H1 (cell line): ENCODE measurements around the gene CD300E. TPM values are rescaled to one million over a fixed set of nuclear protein-coding genes. Genes with fewer than 3 reads are reported as not detected.
A peak's percentile ranks its signal among the peaks of the same experiment; 100 is the strongest.

Experiments
- CTCF ChIA-PET: fragments of 300-600 bp; sonication (Branson Sonifier 250); formaldehyde crosslinking; loops from one replicate; lab custom pipeline; 2021; ENCODE audit not compliant: partially characterized antibody; lab: Charles Lee
- POLR2A ChIA-PET: fragments of 300-600 bp; sonication (Branson Sonifier 250); formaldehyde crosslinking; loops from one replicate; lab custom pipeline; 2021; ENCODE audit warnings: inconsistent platforms; ENCODE audit not compliant: partially characterized antibody; lab: Charles Lee
- DNase-seq, 2 experiments: peaks; one replicate each; pipeline versions ENCODE4 v3.0.0 to v3.0.0-alpha.2; 2010 to 2022; ENCODE audit warnings: low spot score in 2 of 2, low read depth in 1 of 2, mixed read lengths in 1 of 2
- FAIRE-seq: peaks from 2 replicates; lab custom pipeline; 2011; peaks lifted over from hg19 to GRCh38; lab: Jason Lieb, UNC
- H2AFZ ChIP-seq: 2 replicates; pipeline ENCODE4 v1.8.1; 2012; ENCODE audit warnings: low read length, inconsistent platforms
- H2AK5ac ChIP-seq: 2 replicates; pipeline ENCODE4 v1.6.1; 2013; ENCODE audit warnings: low read depth, low read length
- H2BK120ac ChIP-seq: replicated peaks from 2 replicates; pipeline ENCODE3; 2013; ENCODE audit warnings: low read depth, low read length, inconsistent platforms
- H2BK12ac ChIP-seq: 2 replicates; pipeline ENCODE4 v1.6.1; 2013; ENCODE audit warnings: low read depth, low read length
- H2BK15ac ChIP-seq: 2 replicates; pipeline ENCODE4 v1.6.1; 2013; ENCODE audit warnings: low read length
- H2BK20ac ChIP-seq: 2 replicates; pipeline ENCODE4 v1.6.1; 2013; ENCODE audit warnings: low read length
- H2BK5ac ChIP-seq: 2 replicates; pipeline ENCODE4 v1.6.1; 2013; ENCODE audit warnings: low read depth, low read length
- H3K14ac ChIP-seq: 2 replicates; pipeline ENCODE4 v1.6.1; 2013; ENCODE audit warnings: inconsistent platforms; ENCODE audit not compliant: insufficient read length
- H3K18ac ChIP-seq: 2 replicates; pipeline ENCODE4 v1.6.1; 2013; ENCODE audit warnings: low read length; ENCODE audit errors: extremely low read depth
- H3K23ac ChIP-seq: 2 replicates; pipeline ENCODE4 v1.6.1; 2013; ENCODE audit warnings: inconsistent platforms; ENCODE audit not compliant: insufficient read length
- H3K23me2 ChIP-seq: 2 replicates; pipeline ENCODE4 v1.6.1; 2013; ENCODE audit warnings: low read depth, low read length
- H3K27ac ChIP-seq: 2 replicates; pipeline ENCODE4 v1.6.1; 2011; ENCODE audit warnings: low read depth, low read length, inconsistent platforms
- H3K27me3 ChIP-seq, 4 experiments: replicated peaks in 1 of 4; 1 replicate in 1 of 4; 2 replicates in 3 of 4; pipeline versions ENCODE4 v1.6.1 to v1.8.1; 2011 to 2013; ENCODE audit warnings: low read length in 3 of 4, mild to moderate bottlenecking in 3 of 4, inconsistent platforms in 2 of 4, mixed read lengths in 2 of 4, moderate library complexity in 1 of 4; ENCODE audit not compliant: control insufficient read depth in 3 of 4, insufficient read depth in 3 of 4; ENCODE audit errors: extremely low read depth in 1 of 4
- H3K36me3 ChIP-seq, 4 experiments: 2 replicates each; pipeline versions ENCODE4 v1.6.1 to v1.8.1; 2011 to 2013; ENCODE audit warnings: mild to moderate bottlenecking in 4 of 4, low read length in 3 of 4, moderate library complexity in 2 of 4, control low read depth in 1 of 4, inconsistent platforms in 1 of 4; ENCODE audit not compliant: insufficient read depth in 4 of 4, control insufficient read depth in 2 of 4
- H3K4ac ChIP-seq: replicated peaks from 2 replicates; pipeline ENCODE3; 2013; ENCODE audit warnings: low read length, low read depth, mixed read lengths, inconsistent platforms; ENCODE audit not compliant: insufficient read length
- H3K4me1 ChIP-seq, 4 experiments: replicated peaks in 1 of 4; 1 replicate in 1 of 4; 2 replicates in 3 of 4; pipeline versions ENCODE4 v1.6.1 to v1.8.1; 2011 to 2013; ENCODE audit warnings: low read length in 3 of 4, inconsistent platforms in 2 of 4, mixed read lengths in 1 of 4; ENCODE audit not compliant: insufficient read depth in 4 of 4, control insufficient read depth in 3 of 4
- H3K4me2 ChIP-seq, 2 experiments: 2 replicates each; pipeline versions ENCODE4 v1.6.1 to v1.8.1; 2011 to 2013; ENCODE audit warnings: low read depth in 2 of 2, low read length in 2 of 2, control low read depth in 1 of 2, inconsistent platforms in 1 of 2, mild to moderate bottlenecking in 1 of 2; ENCODE audit not compliant: insufficient read depth in 1 of 2
- H3K4me3 ChIP-seq, 4 experiments: fragments of 200-600, 300-600 bp in 1 of 4; sonication (generic), shearing (Covaris generic), sonication (Bioruptor Twin) in 1 of 4; 2 replicates each; pipeline versions ENCODE4 v1.5.1 to v1.8.1; 2011 to 2016; ENCODE audit warnings: low read length in 4 of 4, low read depth in 3 of 4, control low read depth in 2 of 4, inconsistent platforms in 2 of 4, mild to moderate bottlenecking in 2 of 4, mixed read lengths in 1 of 4, moderate library complexity in 1 of 4; ENCODE audit not compliant: insufficient read depth in 2 of 4; ENCODE audit errors: extremely low read depth in 1 of 4
- H3K56ac ChIP-seq: replicated peaks from 2 replicates; pipeline ENCODE3; 2013; ENCODE audit warnings: low read depth, mild to moderate bottlenecking, mixed read lengths, low read length, inconsistent platforms; ENCODE audit not compliant: insufficient read length
- H3K79me1 ChIP-seq: 2 replicates; pipeline ENCODE4 v1.6.1; 2013; ENCODE audit warnings: low read depth, low read length, control low read depth
- H3K79me2 ChIP-seq, 2 experiments: 2 replicates each; pipeline versions ENCODE4 v1.6.1 to v1.8.1; 2012 to 2013; ENCODE audit warnings: low read length in 2 of 2, mild to moderate bottlenecking in 2 of 2, inconsistent platforms in 1 of 2; ENCODE audit not compliant: insufficient read depth in 2 of 2, control insufficient read depth in 1 of 2
- H3K9ac ChIP-seq, 4 experiments: replicated peaks in 1 of 4; 1 replicate in 1 of 4; 2 replicates in 3 of 4; pipeline versions ENCODE4 v1.6.1 to v1.8.1; 2011 to 2013; ENCODE audit warnings: low read depth in 3 of 4, low read length in 3 of 4, control low read depth in 2 of 4, mild to moderate bottlenecking in 2 of 4, moderate library complexity in 2 of 4, inconsistent platforms in 1 of 4; ENCODE audit errors: extremely low read depth in 1 of 4
- H3K9me3 ChIP-seq, 2 experiments: 2 replicates each; pipeline versions ENCODE4 v1.6.1 to v1.8.1; 2012 to 2013; ENCODE audit warnings: mild to moderate bottlenecking in 2 of 2, moderate library complexity in 2 of 2, control low read depth in 1 of 2, inconsistent platforms in 1 of 2, low read depth in 1 of 2, low read length in 1 of 2, mixed read lengths in 1 of 2; ENCODE audit not compliant: insufficient read depth in 2 of 2
- H4K20me1 ChIP-seq, 2 experiments: replicated peaks in 1 of 2; 2 replicates each; pipeline versions ENCODE3 to v1.8.1; 2011 to 2013; ENCODE audit warnings: inconsistent platforms in 2 of 2, low read length in 2 of 2, mild to moderate bottlenecking in 1 of 2; ENCODE audit not compliant: insufficient read depth in 2 of 2, control insufficient read depth in 1 of 2
- H4K5ac ChIP-seq: 2 replicates; pipeline ENCODE4 v1.6.1; 2013; ENCODE audit warnings: low read length, low read depth, mixed read lengths, inconsistent platforms; ENCODE audit not compliant: insufficient read length
- H4K8ac ChIP-seq: 2 replicates; pipeline ENCODE4 v1.8.0; 2013; ENCODE audit warnings: mild to moderate bottlenecking, moderate library complexity, low read length, inconsistent platforms; ENCODE audit not compliant: insufficient read depth; ENCODE audit errors: extremely low read depth
- H4K91ac ChIP-seq: replicated peaks from 2 replicates; pipeline ENCODE3; 2013; ENCODE audit warnings: low read length, mixed read lengths, inconsistent platforms; ENCODE audit not compliant: insufficient read length
- CTBP2 ChIP-seq: IDR thresholded peaks from 2 replicates; pipeline ENCODE4 v1.7.0; 2011; ENCODE audit warnings: borderline replicate concordance, mild to moderate bottlenecking, moderate library complexity, mixed read lengths, low read length; ENCODE audit not compliant: insufficient read depth, insufficient read length
- POU5F1 ChIP-seq: IDR thresholded peaks from 2 replicates; pipeline ENCODE4 v1.6.1; 2011; ENCODE audit warnings: low read depth, mild to moderate bottlenecking, low read length, moderate library complexity
- RFX5 ChIP-seq: IDR thresholded peaks from 2 replicates; pipeline ENCODE4 v1.6.1; 2011; ENCODE audit warnings: low read depth, low read length, improper control_type of control experiment, borderline replicate concordance
- SUZ12 ChIP-seq: fragments of 200-600 bp; sonication (generic); IDR thresholded peaks from 2 replicates; pipeline ENCODE4 v1.6.1; 2012; ENCODE audit warnings: mild to moderate bottlenecking, inconsistent platforms, low read length, moderate library complexity, mixed read lengths
- YY1 ChIP-seq: IDR thresholded peaks from 2 replicates; pipeline ENCODE4 v1.6.1; 2011; ENCODE audit warnings: low read depth, mild to moderate bottlenecking, low read length
- WGBS, 2 experiments: shearing (Covaris generic) in 1 of 2; methylation state at CpG; one replicate each; pipeline versions ENCODE4 v1.1.6 to v1.1.7; 2013 to 2015; ENCODE audit warnings: low lambda C conversion rate in 2 of 2, mixed read lengths in 2 of 2, inconsistent platforms in 1 of 2, low coverage in 1 of 2, missing lambda C conversion rate in 1 of 2; ENCODE audit not compliant: insufficient replicate concordance in 2 of 2, insufficient coverage in 1 of 2, insufficient read length in 1 of 2; ENCODE audit errors: extremely low coverage in 1 of 2, missing lambda C conversion rate in 1 of 2; 5-methylcytosine and 5-hydroxymethylcytosine counted together
- polyA plus RNA-seq, 7 experiments: library from polyadenylated mRNA; depleted of rRNA in 3 of 7; stranded (reverse) in 5 of 7; unstranded in 2 of 7; fragments of >200 nt in 5 of 7; fragments of 200-250 nt in 2 of 7; gene quantifications; 1 replicate in 5 of 7; 2 replicates in 1 of 7; 4 replicates in 1 of 7; pipeline versions ENCODE4 v1.2.1 to v1.2.3, GENCODE V29; 2011 to 2013; ENCODE audit warnings: missing spikeins in 2 of 7, mixed read lengths in 2 of 7
- total RNA-seq: library from RNA; stranded (reverse); fragmentation: NEBNext Ultra II Directional; extraction: Animal tissue kit (Norgen Biotek cat#: 25700); gene quantifications from 2 replicates; pipeline ENCODE4 v1.2.1, GENCODE V29; 2021
- TF ChIP-seq, protein P1 (sequence below), 3 experiments: IDR thresholded peaks; 1 replicate in 2 of 3; 2 replicates in 1 of 3; pipeline versions ENCODE4 v1.5.1 to v1.6.1; 2011; ENCODE audit warnings: low read length in 3 of 3, mild to moderate bottlenecking in 3 of 3, inconsistent platforms in 2 of 3, low read depth in 1 of 3, moderate library complexity in 1 of 3; ENCODE audit not compliant: insufficient read depth in 1 of 3; ENCODE audit errors: control extremely low read depth in 1 of 3

Gene CD300E
- total and polyA plus RNA-seq, 2 of the 8 experiments (the other 6 are each of a cell fraction or from before 2014, with no cell fraction given) = not detected

DNA sequence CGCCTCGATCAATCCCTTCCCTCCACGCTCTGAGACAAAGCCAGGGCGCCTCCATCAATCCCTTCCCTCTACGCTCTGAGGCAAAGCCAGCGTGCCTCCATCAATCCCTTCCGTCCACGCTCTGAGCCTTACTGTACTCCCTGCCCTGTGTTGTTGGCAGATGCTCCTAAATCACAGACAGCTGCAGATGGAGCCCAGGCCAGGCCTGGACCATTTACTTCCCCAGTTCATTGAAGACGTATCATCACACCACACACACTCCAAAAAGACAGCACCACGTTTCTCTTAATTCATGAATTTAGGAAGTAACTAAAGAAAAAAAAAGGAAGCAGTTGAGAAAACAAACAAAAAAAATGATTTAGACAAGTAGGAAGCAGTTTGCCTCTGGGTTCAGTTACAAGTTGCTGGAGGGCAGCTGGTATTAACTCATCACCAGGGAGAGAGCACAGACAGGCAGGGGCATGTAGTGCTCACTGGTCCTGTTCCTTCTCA lies 24.0 kb downstream of the CD300E start:
- Histone ChIP-seq H2BK20ac (no peak overlapping the region), H3K27ac (no peak overlapping the region), H3K18ac (no peak overlapping the region), H3K23ac (no peak overlapping the region), H4K20me1 (peaks cover 0 to 1% of the 10 kb centered on the region in 2 experiments), H3K9ac (no peak overlapping the region), H4K91ac (no peak overlapping the region), H3K36me3 (no peaks in the 10 kb centered on the region), H2AK5ac (no peak overlapping the region), H3K9me3 (no peaks in the 10 kb centered on the region), H3K56ac (no peak overlapping the region), H3K4me2 (no peak overlapping the region), H3K4ac (no peak overlapping the region), H3K27me3 (peaks cover 0 to 5% (median 0%) of the 10 kb centered on the region in 4 experiments; a peak in 2 of 7 replicates), H4K5ac (no peak overlapping the region), H3K23me2 (peaks cover 2% of the 10 kb centered on the region; the same call in 1 of the 2 replicates), H3K14ac (no peak overlapping the region), H2BK5ac (no peak overlapping the region), H3K4me3 (no peak overlapping the region), H3K79me1 (no peaks in the 10 kb centered on the region), H3K4me1 (peaks cover 0 to 6% (median 2%) of the 10 kb centered on the region in 4 experiments; a peak in 1 of 7 replicates), H3K79me2 (no peaks in the 10 kb centered on the region), H2AFZ (no peak overlapping the region), H2BK12ac (no peak overlapping the region), H4K8ac (peak overlapping the region; percentile 69; the same call in 1 of the 2 replicates), H2BK120ac (no peak overlapping the region), H2BK15ac (no peak overlapping the region)
- DNase-seq (no peak), FAIRE-seq (no peak)
- WGBS, 2 experiments = 73% methylated on average over 10 of the region's 10 CpGs; no CpG with 5 or more reads in 1 of the 2 experiments
- TF ChIP-seq RFX5 (no peak), CTBP2 (no peak), POU5F1 (no peak), SUZ12 (no peak), YY1 (no peak)
- TF ChIP-seq, protein P1, sequence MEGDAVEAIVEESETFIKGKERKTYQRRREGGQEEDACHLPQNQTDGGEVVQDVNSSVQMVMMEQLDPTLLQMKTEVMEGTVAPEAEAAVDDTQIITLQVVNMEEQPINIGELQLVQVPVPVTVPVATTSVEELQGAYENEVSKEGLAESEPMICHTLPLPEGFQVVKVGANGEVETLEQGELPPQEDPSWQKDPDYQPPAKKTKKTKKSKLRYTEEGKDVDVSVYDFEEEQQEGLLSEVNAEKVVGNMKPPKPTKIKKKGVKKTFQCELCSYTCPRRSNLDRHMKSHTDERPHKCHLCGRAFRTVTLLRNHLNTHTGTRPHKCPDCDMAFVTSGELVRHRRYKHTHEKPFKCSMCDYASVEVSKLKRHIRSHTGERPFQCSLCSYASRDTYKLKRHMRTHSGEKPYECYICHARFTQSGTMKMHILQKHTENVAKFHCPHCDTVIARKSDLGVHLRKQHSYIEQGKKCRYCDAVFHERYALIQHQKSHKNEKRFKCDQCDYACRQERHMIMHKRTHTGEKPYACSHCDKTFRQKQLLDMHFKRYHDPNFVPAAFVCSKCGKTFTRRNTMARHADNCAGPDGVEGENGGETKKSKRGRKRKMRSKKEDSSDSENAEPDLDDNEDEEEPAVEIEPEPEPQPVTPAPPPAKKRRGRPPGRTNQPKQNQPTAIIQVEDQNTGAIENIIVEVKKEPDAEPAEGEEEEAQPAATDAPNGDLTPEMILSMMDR (IDR thresholded peaks at IDR 0.05; ENCODE audit: control extremely low read depth in 1 of 3, insufficient read depth in 1 of 3, low read depth in 1 of 3, low read length in 3 of 3) = no peak
- POLR2A ChIA-PET = no interaction called here
- CTCF ChIA-PET = interaction anchor here (0.6 to 5.0 kb wide), 6 partner anchors 12 to 247 kb away, joined by 3 to 33 read pairs (median 6); partner anchors contain the start of gene CD300H
